Testis (tissue), 2 donors: ENCODE results near the gene CPZ.

Experiments used
- CTCF ChIP-seq, 3 experiments: fragments of 450-650 bp in 2 of 3; fragments of 200-600 bp in 1 of 3; sonication (generic) in 1 of 3; IDR thresholded peaks; one replicate each; pipeline ENCODE4 v1.5.1; 2016 to 2019; ENCODE audit warnings: antibody characterized with exemption in 3 of 3, mild to moderate bottlenecking in 2 of 3, moderate library complexity in 1 of 3
- POLR2A ChIP-seq: fragments of 450-650 bp; IDR thresholded peaks from one replicate; pipeline ENCODE4 v1.6.1; 2017; ENCODE audit warnings: antibody characterized with exemption, mild to moderate bottlenecking, moderate library complexity

- TF ChIP-seq POLR2A (no peak), CTCF (IDR thresholded peaks at IDR 0.05) (no peak)
Observed at GRCh38 chr4:8585721-8586212, 6.8 kb upstream of the CPZ start.
